Frontal cortex (tissue), 4 donors: ENCODE data around the gene METRNL. TPM values are rescaled to one million over a fixed set of nuclear protein-coding genes. Genes with fewer than 3 reads are reported as not detected.
A peak's percentile ranks its signal among the peaks of the same experiment; 100 is the strongest.

Source experiments
- DNase-seq, 2 donors: peaks; one replicate each; pipeline ENCODE4 v3.0.0; 2012; ENCODE audit warnings: low spot score in 2 of 2
- FAIRE-seq: peaks from 2 replicates; lab custom pipeline; 2012; peaks lifted over from hg19 to GRCh38; lab: Jason Lieb, UNC
- total RNA-seq: library from RNA; depleted of rRNA; stranded (reverse); fragments of >200 nt; gene quantifications from one replicate; pipeline ENCODE4 v1.2.3, GENCODE V29; 2014
- donor health status: control.
- donor health status: control.
- donor health status: control.

Gene METRNL
- total RNA-seq, 1 donor from 2014 or later = 45.2 TPM

DNA sequence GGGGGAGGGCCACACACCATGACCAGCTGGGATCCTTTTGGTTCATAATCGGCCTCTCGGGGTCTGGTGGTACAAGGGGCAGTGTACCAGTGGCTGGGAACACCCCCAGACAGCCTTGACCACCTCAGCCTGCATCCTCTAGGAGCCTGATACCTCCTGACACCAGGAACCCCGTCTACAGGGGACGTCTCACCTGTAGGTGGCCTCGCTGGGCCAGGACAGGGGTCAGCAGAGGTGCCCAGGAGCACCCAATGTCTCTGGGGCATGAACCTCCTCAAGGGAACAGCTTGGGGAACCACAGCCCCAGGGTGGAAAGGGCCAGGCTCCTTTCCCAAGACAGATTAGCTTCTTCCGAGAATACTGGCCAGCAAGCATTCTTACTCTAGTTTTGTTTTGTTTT lies 2.5 kb upstream of the METRNL start:
- no peak for FAIRE-seq
- DNase-seq = no peak

DNA sequence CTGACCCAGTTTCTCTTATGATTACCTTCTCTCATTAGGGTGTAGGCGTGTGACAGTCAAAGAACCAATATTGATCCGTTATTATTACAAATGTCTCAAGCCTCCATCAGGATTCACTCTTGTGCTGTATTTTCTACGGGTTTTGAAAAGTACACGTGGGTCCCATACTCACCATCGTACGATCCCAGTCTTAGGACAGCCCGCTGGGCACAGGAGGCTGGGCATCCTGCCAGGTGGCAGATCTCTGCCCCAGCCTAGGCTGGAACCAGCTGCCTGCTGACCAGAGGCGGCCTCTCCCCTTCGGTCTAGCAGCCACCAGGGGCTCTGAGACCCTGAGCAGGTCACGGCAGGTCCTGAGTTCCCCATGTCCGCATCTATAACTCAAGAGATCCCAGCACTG lies 2.0 kb upstream of the METRNL start:
- DNase-seq (no peak), FAIRE-seq (no peak)

DNA sequence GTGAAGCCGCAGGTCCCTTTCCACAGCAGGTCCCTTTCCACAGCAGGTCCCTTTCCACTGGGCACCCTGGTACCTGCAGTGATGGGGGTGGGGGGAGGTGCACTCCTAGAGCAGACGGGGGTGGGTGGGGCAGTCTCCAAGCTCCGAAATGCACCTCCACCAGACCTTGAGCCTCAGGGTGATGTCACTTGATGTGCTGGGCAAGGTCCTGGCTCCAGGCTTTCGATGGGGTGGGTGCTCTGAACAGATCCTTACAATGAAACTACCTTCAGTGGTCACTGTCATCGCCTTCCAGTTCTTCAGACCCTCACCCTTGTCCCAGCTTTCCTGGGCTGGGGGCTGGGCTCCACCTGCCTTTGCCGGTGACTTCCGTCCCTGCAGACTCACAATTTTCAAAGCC lies 1.5 kb upstream of the METRNL start:
- FAIRE-seq = no peak
- no peak for DNase-seq

DNA sequence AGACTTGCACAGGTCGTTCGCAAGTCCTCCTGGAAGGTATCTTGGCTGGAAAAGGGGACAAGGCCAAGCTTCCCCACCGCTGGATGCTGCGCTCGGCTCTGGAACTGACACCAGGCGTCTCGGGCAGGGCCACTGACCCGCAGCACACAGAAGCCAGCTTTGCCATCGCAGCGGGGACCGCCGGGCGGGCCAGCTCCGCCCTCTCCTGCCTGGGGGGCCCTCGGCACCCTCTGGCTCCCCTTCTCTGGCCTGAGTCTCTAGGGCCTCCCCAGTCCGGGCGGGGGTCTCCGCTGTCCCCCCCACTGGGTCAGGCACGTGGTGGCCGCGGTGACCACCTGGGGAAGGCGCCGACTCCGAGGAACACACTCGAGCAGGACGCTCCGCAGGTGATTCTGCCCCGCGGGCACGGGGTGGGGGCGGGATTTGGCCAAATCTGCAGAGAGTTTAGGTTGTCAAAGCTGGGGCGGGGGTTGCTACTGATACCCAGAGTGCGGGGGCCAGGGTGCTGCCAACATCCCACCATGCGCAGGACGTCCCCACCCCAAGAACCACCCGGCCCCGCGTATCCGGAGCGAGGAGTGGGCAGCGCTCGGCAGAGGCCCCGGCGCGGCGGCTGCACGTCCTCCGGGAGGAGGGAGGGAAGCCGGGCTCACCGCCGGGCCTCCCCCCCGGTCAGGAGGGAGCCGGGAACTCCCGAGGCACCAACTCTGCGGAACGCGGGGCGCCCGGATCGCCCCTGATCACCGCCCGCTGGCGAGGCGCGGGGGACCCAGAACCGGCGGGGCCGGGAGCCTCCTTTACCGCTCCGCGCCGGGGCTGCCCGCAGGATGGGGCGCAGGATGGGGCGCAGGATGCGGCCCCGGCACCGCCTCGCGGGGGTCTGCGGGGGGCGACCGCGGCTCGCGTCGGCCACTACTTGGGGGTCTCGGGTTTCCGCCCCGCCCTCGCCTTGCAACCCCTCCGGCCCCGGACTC lies 744 bp upstream of the METRNL start:
- FAIRE-seq = no peak

DNA sequence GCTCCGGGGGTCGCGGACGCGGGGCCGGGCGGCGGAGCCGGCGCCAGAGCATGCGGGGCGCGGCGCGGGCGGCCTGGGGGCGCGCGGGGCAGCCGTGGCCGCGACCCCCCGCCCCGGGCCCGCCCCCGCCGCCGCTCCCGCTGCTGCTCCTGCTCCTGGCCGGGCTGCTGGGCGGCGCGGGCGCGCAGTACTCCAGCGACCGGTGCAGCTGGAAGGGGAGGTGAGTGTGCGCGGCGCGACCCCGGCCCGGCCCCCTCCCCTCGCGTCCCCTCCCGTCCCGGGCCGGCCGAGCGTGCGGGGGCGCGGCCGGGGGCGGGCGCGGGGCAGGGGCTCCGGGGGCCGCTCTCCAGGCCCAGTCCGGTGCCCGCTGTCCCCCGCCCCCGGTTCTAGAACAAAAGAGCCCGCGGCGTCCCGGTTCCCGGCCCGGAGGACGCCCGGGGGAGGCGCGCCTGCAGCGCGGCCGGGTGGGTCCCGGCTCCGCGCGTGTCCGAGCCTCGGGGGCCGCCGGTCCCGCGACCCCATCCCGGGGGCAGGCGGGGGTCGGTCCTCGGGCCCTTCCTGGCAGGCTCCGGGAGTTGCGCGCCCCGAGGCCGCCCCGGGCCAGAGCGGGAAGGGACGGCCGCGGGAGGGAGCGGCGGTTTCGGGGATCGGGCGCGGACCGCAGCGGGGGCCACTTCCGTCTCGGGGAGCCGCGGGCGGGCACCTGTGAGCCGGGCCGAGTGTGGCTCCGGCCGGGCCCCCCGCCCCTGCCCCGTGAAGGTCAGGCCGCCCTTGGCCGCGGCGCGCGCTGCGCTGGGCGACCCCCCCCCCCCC lies 563 bp downstream of the METRNL start:
- DNase-seq = no peak
- FAIRE-seq = no peak

More for the DNA sequence above, 744 bp upstream of the METRNL start:
- no peak for DNase-seq

DNA sequence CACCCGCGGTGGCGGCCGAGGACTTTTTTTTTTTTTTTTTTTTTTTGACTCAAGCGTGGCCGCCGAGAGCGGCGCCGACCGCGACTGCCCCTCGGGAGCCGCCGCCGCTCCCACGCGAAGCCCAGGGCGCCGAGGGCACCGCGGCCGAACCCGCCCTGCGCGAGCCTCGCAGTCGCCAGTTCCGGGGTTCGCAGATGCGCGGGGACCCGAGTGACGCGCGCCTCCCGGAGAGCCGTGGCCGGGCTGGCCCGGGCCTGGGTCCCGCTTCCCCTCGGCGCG lies 1.1 kb downstream of the METRNL start:
- DNase-seq (no peak), FAIRE-seq (no peak)

DNA sequence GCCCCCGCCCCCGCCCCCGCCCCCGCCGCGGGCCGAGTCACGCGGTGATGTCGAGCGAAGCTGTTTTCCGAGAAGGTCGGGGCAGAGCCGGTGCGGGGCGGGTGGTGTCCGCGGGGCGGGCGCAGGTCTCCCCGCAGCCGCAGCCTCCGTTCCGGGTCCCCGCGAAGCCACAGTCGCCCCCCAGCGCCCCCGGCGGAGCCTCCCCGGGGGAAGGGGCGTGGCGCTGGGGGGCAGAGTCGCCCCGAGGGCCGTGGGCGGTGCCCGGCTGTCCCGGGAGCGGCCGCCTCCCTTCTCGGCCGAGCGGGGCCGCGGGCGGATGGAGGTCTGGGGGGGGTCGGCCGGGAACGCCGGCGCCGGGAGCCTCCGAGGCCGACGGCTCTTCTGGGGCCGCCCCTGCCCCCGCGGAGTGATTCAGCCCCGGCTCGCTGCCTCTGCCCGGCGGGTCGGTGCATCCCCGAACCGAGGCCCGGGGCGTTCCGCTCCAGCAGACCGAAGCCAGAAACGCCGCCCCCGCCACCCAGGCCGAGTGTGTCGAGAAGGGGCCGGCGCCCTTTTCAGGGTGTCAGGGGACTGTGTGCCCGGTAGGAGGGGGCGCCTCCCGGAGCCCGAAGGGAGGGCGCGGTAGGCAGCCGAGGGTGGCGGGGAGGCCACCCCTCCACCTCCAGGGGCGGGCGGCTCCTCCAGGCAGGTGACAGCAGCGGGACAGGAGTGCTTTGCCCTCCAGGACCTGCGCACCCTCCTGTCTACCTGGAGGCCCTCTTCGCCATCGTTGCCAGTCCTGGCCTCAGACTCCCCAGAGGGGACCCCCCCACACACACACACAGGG lies 1.7 kb downstream of the METRNL start:
- DNase-seq (peak; percentile 66 to 70), FAIRE-seq (no peak)

DNA sequence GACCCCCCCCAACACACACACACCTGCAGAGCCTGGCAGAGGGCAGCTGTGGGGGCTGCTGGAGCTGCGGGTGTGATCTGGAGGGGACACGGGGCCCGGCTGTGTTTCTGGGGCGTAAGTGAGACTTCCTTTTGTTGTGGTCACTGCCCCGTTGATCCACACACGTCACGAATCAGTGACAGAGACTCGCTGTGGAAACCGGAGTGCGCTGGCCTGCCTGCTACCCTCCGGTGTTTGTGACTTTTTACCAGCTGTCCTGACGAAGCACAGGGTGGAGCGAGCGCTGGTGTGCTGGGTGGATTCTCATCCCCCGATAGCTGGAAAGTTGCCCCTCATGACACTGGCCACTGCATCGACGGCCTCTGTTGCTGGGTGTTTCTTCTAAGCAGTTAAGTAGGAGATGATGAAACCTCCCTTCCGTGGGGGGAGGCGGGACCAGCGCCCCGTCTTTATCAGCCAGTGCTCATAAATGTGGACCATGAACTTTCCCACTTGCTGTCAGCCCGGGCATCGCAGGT lies 2.3 kb downstream of the METRNL start:
- no peak for FAIRE-seq
- no peak for DNase-seq

DNA sequence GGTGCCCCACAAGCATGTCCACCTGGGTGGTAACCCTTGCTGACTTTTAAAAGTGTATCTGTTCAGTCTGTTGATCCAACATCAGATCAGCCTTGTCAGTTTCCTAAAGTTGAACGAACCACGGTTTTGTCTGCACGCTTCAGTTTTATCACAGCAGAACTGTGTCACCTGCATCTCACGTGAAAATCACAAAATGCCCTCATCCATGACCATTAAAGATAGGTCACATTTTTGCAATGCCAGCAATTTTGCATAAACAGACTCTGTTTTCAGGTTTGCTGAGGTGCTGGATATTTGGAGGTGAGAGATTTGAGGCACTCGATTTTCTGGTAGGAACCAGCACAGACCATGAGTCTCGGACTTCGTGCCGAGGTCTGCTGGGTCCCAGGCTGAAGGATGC lies 3.0 kb downstream of the METRNL start:
- DNase-seq (no peak), FAIRE-seq (no peak)

DNA sequence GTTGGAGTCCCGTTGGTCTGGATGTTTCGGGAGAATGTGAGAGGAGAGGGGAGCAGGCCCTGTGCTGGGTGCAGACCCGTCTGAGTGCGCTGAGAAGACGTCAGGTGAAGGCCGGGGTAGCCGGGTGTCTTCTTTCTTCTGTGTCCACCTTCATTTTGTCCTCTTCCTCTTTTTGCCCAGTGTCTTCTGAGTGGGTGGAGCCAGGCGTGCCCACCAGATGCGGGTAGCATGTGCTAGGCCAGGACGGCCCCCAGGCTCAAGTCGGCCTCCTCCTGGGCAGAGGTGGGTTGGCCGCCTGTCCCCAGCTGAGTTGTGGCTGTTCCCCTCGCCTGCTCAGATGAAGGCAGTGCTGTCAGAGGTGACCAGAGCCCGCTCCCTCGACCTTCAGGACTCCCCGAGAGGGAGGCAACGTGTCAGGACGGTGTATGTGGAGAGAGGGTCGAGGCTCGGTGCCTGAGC lies 3.5 kb downstream of the METRNL start:
- no peak for FAIRE-seq
- DNase-seq = no peak

DNA sequence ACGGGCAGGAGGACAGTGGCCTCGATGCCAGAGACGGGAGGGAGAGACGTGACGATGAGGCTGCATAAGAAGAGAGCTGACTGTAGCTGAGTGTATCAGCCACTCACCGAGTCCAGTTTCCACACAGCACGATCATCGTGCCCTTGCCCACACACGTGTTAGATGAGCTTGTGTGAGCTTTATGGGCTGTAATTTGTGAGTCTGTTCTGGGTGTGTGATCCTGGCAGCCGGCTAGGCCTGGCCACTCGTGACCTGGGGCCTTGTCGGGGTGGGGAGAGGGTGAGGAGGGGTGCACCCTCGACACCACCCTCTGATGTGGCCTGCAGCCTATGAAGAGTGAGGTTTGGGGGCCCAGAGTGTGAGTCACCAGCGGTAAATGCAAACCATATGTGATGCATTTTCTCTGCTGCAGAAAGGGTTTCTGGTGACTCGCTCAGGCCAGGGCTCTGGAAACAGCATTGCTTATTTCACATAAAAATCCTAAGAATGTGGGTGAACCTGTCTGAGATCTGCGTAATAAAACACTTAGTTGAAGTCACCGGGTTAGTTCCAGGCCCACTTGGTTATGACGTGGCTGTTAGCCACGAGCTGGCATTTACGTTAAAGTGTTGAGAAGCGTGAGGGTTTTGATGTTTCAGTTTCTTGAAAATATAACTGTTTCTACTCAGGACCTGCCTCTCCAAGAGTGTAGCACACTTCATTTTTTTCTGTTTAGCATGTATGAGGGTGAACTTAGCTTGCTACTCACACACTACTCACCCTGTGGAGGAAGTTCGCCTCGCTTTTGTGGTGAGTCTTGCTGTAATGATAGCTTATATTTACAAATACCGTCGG lies 4.2 kb downstream of the METRNL start:
- DNase-seq (no peak), FAIRE-seq (no peak)

DNA sequence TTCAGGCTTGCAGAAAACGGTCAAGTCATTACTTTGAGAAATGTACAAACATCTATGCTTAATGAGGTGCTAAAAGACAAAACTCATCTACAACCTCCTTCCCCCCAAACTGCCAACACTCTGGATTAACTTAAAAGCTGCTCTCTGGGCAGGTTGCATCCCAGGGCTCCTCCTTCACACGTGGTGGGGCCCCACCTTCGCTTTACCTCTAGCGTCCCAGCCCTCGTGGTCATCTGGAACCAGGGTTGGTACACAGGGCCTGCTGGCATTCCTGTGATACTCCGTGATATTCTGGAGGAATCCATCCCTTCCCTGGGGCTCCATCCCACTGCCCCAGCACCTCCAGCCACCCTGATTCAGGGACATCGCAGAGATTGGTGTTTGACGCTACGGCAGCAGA lies 4.8 kb downstream of the METRNL start:
- FAIRE-seq (no peak), DNase-seq (no peak)

DNA sequence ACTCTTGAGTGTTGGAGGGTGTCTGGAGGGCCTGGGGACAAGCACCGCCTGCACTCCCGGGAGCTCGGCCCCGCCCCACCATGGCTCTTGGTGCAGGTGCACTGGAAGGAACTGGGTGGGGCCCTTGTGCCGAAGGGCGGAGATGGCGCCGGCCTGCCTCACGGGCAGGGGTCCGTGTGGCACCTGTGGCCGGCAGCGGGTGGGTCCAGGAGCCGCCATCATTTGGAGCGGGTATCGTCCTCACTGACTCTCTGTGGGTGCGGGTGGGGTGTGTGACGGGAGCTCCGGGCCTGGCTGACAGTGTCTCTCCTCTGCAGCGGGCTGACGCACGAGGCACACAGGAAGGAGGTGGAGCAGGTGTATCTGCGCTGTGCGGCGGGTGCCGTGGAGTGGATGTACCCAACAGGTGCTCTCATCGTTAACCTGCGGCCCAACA lies 5.2 kb downstream of the METRNL start:
- no peak for FAIRE-seq
- no peak for DNase-seq

DNA sequence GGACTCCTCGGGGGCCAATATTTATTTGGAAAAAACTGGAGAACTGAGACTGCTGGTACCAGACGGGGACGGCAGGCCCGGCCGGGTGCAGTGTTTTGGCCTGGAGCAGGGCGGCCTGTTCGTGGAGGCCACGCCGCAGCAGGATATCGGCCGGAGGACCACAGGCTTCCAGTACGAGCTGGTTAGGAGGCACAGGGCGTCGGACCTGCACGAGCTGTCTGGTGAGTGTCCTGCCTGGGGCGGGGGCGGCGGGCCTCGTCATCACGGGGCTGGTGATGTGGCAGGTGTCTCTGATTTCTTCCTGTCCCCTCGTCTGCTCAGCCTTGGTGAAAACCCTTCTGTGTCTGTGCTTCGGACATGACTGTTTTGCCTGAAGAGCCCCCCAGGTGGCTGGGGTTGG lies 5.7 kb downstream of the METRNL start:
- no peak for DNase-seq
- FAIRE-seq = no peak

DNA sequence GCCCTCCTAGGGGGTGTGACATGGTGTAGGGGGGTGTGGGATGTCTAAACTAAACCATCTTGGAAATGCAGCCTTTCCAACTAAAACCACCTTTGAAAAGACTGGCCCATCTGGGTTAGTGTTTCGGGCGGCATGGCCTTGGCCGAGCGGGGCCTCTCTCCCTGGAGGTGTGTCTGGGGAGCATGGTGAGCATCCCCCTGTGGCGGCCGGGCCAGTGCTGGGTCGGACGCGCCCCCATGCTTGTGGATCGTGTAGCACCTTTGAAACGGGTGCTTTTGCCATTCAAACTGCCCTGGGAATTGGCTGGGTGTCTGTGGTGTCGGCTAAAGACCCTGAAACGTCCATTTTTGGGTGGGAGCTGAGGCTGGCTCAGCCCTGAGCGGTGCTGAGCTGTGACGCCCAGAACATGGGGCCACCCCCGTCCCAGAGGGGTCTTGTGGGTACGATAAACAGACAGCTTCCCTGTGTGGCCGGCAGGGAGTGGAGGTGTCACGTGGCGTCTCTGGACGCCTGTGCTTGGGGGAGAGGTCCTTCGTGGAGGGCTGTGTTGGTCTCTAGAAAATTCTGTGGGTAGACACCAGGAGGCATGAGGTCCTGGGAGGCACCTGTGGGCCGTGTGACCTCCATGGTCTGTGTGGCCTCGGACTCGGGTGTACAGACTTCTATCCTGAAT lies 6.3 kb downstream of the METRNL start:
- no peak for FAIRE-seq
- DNase-seq = no peak

DNA sequence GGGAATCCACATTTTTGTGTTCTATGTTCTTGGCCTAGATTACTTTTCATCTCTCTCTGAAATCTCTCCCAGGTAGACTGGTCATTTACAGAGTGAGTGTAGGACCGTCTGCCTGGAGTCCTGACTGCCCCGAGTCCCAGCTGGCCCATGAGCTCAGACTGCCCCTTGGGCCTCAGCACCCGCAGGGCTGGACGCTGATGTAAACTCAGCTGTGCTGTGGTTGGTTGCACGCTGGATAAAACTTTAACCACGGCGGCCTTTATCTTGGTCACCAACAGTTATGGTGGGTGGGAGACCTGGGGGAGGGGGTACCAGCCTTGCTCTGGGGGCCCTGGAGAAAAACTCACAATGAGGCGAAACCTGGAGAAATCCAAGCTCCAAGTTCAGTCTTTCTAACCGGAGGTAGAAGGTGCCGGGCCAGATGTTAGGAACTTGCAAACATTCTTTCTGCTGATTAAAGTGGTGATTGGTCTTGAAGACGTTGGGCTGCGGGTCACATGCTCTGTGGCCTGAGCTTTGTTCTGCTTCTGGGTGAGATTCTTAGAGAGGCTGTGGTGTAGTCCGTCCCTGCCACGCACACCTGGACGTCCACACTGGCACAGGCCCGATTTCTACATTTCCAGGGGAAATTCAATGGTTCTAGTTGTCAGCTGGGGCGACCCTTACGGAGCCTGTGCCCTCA lies 6.9 kb downstream of the METRNL start:
- FAIRE-seq (no peak), DNase-seq (no peak)

DNA sequence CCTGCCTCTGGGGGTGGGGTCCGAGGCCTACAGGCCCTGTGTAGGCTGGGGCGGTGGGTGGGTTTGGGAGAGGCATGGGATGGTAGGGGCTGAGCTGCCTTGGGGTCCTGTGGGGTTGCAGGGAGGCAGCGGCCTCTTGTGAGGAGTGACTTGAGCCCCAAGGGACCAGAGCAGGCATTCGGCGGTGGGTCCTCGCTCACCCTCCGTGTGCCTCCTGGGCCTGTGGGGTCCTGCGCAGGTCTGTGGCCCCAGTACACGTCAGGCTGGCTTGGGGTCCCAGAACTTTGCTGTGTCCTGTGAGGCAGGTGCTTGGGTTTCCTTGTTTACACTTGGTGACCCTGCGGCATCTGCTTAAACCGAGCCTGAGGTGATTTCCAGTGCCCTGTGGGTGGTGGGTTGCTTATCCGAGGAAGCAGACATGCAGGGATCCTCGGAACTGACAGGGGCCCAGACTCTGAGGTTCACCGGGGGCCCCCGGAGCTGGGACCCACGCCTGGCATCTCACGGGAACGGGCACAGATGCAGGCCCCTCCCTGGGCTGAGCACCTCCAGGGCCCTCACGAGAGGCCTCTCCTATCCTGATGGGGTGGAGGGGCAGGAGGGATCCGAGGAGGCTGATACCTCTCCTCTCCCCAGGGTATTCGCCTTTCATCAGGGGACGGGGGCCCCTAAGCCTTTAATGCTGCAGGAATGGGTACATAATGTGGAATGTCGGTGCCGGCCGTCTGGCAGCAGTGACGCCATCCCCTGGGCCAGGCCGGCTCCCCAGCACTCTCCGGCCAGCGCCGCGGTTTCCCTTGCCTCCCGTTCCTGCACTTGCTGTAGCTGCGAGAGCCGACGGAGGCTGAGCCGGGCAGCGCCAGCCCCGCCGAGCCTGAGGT lies 7.7 kb downstream of the METRNL start:
- DNase-seq (no peak), FAIRE-seq (no peak)
